GM12873 (cell line): ENCODE results near the gene TXLNA.

Experiments used
- TF ChIP-seq, protein P1 (sequence below): IDR thresholded peaks from 2 replicates; pipeline ENCODE4 v1.5.1; 2012; ENCODE audit warnings: low read depth, mild to moderate bottlenecking, moderate library complexity, low read length, control low read depth; ENCODE audit not compliant: insufficient read depth; ENCODE audit errors: missing control alignments

The TXLNA gene

DNA sequence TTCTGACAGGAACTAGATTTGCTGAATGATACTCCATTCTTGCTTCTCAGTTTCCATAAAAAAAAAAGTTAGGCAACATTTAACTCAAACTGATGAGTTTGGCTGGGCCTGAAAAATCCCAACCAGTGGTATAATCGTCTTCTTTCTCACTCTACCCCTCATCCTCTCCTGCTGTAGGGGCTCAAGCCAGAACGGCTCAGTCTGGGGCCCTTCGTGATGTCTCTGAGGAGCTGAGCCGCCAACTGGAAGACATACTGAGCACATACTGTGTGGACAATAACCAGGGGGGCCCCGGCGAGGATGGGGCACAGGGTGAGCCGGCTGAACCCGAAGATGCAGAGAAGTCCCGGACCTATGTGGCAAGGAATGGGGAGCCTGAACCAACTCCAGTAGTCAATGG lies 1.6 kb downstream of the TXLNA start:
- TF ChIP-seq, protein P1, sequence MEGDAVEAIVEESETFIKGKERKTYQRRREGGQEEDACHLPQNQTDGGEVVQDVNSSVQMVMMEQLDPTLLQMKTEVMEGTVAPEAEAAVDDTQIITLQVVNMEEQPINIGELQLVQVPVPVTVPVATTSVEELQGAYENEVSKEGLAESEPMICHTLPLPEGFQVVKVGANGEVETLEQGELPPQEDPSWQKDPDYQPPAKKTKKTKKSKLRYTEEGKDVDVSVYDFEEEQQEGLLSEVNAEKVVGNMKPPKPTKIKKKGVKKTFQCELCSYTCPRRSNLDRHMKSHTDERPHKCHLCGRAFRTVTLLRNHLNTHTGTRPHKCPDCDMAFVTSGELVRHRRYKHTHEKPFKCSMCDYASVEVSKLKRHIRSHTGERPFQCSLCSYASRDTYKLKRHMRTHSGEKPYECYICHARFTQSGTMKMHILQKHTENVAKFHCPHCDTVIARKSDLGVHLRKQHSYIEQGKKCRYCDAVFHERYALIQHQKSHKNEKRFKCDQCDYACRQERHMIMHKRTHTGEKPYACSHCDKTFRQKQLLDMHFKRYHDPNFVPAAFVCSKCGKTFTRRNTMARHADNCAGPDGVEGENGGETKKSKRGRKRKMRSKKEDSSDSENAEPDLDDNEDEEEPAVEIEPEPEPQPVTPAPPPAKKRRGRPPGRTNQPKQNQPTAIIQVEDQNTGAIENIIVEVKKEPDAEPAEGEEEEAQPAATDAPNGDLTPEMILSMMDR: no peak

GRCh38 chr1:32181563-32181962 lies 2.1 kb downstream of the TXLNA start:
- TF ChIP-seq, protein P1: no peak

DNA sequence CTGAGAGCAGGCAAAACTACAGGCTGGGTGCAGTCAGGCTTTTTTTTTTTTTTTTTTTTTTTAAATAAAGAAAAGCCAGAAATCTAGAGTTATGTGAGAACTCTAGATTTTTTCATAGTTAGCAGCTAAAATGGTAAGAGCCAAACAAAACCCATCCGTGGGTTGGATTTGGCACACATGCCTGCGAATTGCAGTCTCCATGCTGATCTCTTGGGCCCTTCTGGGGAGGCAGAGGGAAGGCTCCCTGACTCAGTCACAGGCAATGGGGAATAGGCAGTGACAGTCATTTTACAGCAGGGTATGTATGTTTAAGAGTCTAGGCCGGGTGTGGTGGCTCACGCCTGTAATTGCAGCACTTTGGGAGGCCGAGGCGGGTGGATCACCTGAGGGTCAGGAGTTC lies 2.6 kb downstream of the TXLNA start:
- TF ChIP-seq, protein P1: no peak

DNA sequence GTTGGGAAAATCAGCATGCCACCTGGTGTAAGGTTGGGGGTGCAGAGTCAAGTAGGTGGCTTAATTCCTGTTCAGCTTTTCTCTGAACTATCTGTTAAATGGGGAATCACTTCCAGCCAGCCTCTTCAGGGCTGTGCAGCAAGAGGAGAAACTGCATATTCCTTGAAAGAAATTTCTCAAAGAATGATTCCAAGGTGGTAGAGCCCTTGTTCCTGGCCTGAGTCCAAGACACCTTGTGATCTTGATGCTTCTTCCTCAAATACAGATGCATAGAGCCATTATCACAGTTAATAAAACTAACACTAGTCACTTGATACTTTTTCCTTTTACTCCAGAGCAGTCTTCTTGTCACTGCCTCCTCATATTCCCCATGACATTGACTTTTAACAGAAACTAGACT lies 5.2 kb downstream of the TXLNA start:
- TF ChIP-seq, protein P1: no peak

GRCh38 chr1:32186077-32186476 lies 6.6 kb downstream of the TXLNA start:
- TF ChIP-seq, protein P1: no peak

DNA sequence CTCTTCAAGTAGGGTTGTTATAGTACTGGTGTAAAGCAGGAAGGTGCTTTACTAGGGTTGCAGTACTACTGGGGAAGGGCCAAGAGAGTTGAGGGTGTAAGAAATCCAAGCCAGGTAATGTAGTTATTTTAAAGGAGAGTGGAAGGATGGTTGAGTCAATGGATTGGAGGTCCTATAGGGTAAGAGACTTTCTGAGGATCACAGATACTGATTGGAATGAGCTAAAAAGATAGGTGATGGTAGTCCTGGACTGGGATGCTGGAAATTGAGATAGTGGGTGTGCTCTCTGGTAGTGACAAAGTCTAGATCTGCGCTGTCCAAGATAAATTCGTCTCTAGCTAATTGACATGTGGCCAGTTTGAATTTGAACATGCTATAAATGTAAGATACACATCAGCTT lies 7.0 kb downstream of the TXLNA start:
- TF ChIP-seq, protein P1: no peak

- TF ChIP-seq, protein P1: no peak
Observed at GRCh38 chr1:32187850-32188249, 8.4 kb downstream of the TXLNA start.

- TF ChIP-seq, protein P1: no peak
Observed at GRCh38 chr1:32192220-32192948, 12.9 kb downstream of the TXLNA start.
